Psoas muscle (tissue), 8 donors: ENCODE data around the gene GZF1. TPM values are rescaled to one million over a fixed set of nuclear protein-coding genes. Genes with fewer than 3 reads are reported as not detected.

ENCODE experiments used
- ATAC-seq, 4 donors: fragments of 200-7000 bp; cut with Tn5 transposase; one replicate each; pipeline ENCODE4 v1.9.1; 2020; ENCODE audit warnings: moderate library complexity in 3 of 4, mild to moderate bottlenecking in 2 of 4
- DNase-seq, 2 donors: peaks; one replicate each; pipeline ENCODE4 v3.0.0-alpha.2; 2020
- H3K27ac ChIP-seq: fragments of 200-600 bp; one replicate; pipeline ENCODE4 v1.8.0; 2022
- H3K27me3 ChIP-seq, 3 donors: fragments of 200-600 bp in 1 of 3; one replicate each; pipeline versions ENCODE4 v1.6.1 to v1.8.0; 2013 to 2022; ENCODE audit warnings: low read length in 2 of 3, mild to moderate bottlenecking in 2 of 3, moderate library complexity in 1 of 3; ENCODE audit not compliant: insufficient read depth in 3 of 3
- H3K36me3 ChIP-seq, 2 donors: fragments of 200-600 bp in 1 of 2; one replicate each; pipeline versions ENCODE4 v1.6.1 to v1.8.0; 2013 to 2022; ENCODE audit warnings: low read depth in 1 of 2, mild to moderate bottlenecking in 1 of 2, moderate library complexity in 1 of 2; ENCODE audit not compliant: insufficient read depth in 1 of 2
- H3K4me1 ChIP-seq: fragments of 200-600 bp; one replicate; pipeline ENCODE4 v1.8.0; 2022
- H3K4me3 ChIP-seq: fragments of 200-600 bp; one replicate; pipeline ENCODE4 v1.8.0; 2022; ENCODE audit warnings: mild to moderate bottlenecking
- H3K9me3 ChIP-seq: fragments of 200-600 bp; one replicate; pipeline ENCODE4 v1.8.0; 2022
- CTCF ChIP-seq: fragments of 200-600 bp; IDR thresholded peaks from one replicate; pipeline ENCODE4 v1.8.0; 2022; ENCODE audit warnings: antibody characterized with exemption
- WGBS, 3 donors: extraction: QIAGEN DNeasy Blood & Tissue Kit; methylation state at CpG; one replicate each; pipeline versions ENCODE4 v1.1.6 to v1.1.7; 2013; 5-methylcytosine and 5-hydroxymethylcytosine counted together
- intact Hi-C, 2 donors: fragments of 100-400 bp; cut with DNase I; formaldehyde crosslinking; loops; one replicate each; pipeline versions ENCODE4 v1.11.0 to v1.14.2; 2022
- polyA plus RNA-seq, 3 donors: library from polyadenylated mRNA; stranded (reverse); fragments of 200-250 nt; gene quantifications; one replicate each; pipeline ENCODE4 v1.2.3, GENCODE V29; 2013
- total RNA-seq, 4 donors: library from RNA; stranded (reverse); fragmentation: NEBNext Ultra II Directional in 2 of 4; extraction: Animal tissue kit (Norgen Biotek cat#: 25700) in 2 of 4; gene quantifications; one replicate each; pipeline versions ENCODE4 v1.2.1 to v1.2.4, GENCODE V29; 2021 to 2023
- donor health status: healthy with polysubstance abuse.
- donor health status: DM: no; HTN: no; CAD: no; lungs with moderate emphysema.
- donor health status: Bipolar disorder and iron deficiency.
- donor health status: healthy.
- donor health status: DM: yes; HTN: yes; CAD: no.
- donor health status: DM: no; HTN: no; CAD: no.
- donor health status: DM: no; HTN: no; CAD: no.
- donor health status: DM: yes; HTN: yes; CAD: no.

GZF1 gene
- total and polyA plus RNA-seq, 7 donors, result 5.3 to 20.7 (median 10.5) TPM

GRCh38 chr20:23386304-23387117 is 24.5 kb downstream of the GZF1 start:
- Histone ChIP-seq H3K9me3 (no peaks in the 10 kb centered on the region), H3K27ac (no peak overlapping the region), H3K4me3 (no peak overlapping the region), H3K36me3 (peaks cover 4 to 45% of the 10 kb centered on the region in 2 donors), H3K4me1 (peaks cover 4% of the 10 kb centered on the region), H3K27me3 (no peaks in the 10 kb centered on the region)
- intact Hi-C loops, result no loop called here
- no peak for ATAC-seq
- 67 to 75% (median 71%) methylated on average over 6 of the region's 6 CpGs for WGBS, 3 donors
- TF ChIP-seq CTCF, result no peak
- DNase-seq, result no peak

GRCh38 chr20:23387118-23387443 is 25.1 kb downstream of the GZF1 start:
- no peak for TF ChIP-seq CTCF
- intact Hi-C loops, result no loop called here
- Histone ChIP-seq H3K27ac (no peak overlapping the region), H3K27me3 (no peaks in the 10 kb centered on the region), H3K36me3 (peaks cover 4 to 45% of the 10 kb centered on the region in 2 donors), H3K4me1 (peaks cover 4% of the 10 kb centered on the region), H3K9me3 (no peaks in the 10 kb centered on the region), H3K4me3 (no peak overlapping the region)
- ATAC-seq, result no peak
- no peak for DNase-seq
- WGBS, 3 donors, result 97 to 100% (median 97%) methylated on average over 3 of the region's 3 CpGs

- Histone ChIP-seq H3K27ac (no peak overlapping the region), H3K36me3 (peaks cover 4 to 61% of the 10 kb centered on the region in 2 donors), H3K27me3 (no peaks in the 10 kb centered on the region), H3K4me3 (no peak overlapping the region), H3K9me3 (no peaks in the 10 kb centered on the region), H3K4me1 (peaks cover 27% of the 10 kb centered on the region)
- ATAC-seq, result no peak
- DNase-seq, result no peak
- intact Hi-C loops, result no loop called here
- no peak for TF ChIP-seq CTCF
- 85 to 100% (median 93%) methylated on average over 1 of the region's 1 CpG for WGBS, 3 donors
Measured at GRCh38 chr20:23390091-23390774, 28.3 kb downstream of the GZF1 start.

- WGBS, 3 donors, result 77 to 90% (median 89%) methylated on average over 4 of the region's 4 CpGs
- H3K36me3 ChIP-seq, result peaks cover 4 to 55% of the 10 kb centered on the region in 2 donors
- intact Hi-C loops, result no loop called here
Measured at GRCh38 chr20:23391707-23392310, 29.8 kb downstream of the GZF1 start.

More at GRCh38 chr20:23391707-23392310, 29.8 kb downstream of the GZF1 start:
- Histone ChIP-seq H3K9me3 (no peaks in the 10 kb centered on the region), H3K4me1 (peaks cover 32% of the 10 kb centered on the region), H3K4me3 (no peak overlapping the region), H3K27ac (no peak overlapping the region), H3K27me3 (no peaks in the 10 kb centered on the region)
- no peak for ATAC-seq
- DNase-seq, result no peak
- TF ChIP-seq CTCF, result no peak
